Mesangial cell (primary cell): Measurements from ENCODE around the gene TMEM243. TPM values are rescaled to one million over a fixed set of nuclear protein-coding genes. Genes with fewer than 3 reads are reported as not detected.

Source experiments
- total RNA-seq: library from RNA; depleted of rRNA; stranded (reverse); fragments of >200 nt; gene quantifications from 2 replicates; pipeline ENCODE4 v1.2.3, GENCODE V29; 2015

Gene TMEM243
- 25.7 and 30.3 TPM in 2 replicates for total RNA-seq

DNA sequence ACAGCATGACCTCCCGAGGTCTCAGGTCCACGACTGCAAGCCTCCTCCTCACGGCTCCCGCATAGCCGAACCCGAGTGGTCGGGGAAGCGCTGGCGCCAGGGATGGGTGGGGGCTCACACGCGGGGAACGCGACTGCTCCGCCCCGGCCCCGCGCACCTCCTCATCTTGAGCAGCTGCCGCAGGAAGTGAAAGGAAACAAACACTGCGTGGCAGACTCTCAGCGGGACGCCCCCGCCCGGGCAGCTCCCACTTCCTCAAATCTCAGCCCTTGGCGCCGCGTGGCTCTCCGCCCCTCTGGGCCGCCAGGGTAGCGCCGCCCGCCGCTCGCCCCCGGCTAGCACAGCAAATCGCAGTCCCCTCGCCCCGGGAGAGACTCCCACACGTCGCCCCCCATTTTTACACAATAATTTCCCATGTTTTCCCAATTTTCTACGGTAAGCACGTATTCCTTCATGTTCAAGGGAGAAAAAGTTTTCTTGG, at the start of gene TMEM243:
Gene TMEM243, minus strand, starts transcription at position 188 of the 481 bp plus-strand sequence. CDS start 229 bp downstream, outside the sequence.

GRCh38 chr7:87152112-87152896, 67.2 kb downstream of the TMEM243 start, which contains the start of gene DMTF1:
Gene DMTF1 (plus strand): TSS chr7:87152453. CDS start chr7:87164942, 12,489 bp downstream.

Other genes starting within 250 kb of the TMEM243 start
- 2.3 and 3.9 TPM in 2 replicates for gene ELAPOR2, start 160.1 kb downstream of the TMEM243 start, total RNA-seq
- 15.7 and 18.7 TPM in 2 replicates for gene DMTF1, start 67.3 kb downstream of the TMEM243 start, total RNA-seq
- 2.0 and 4.4 TPM in 2 replicates for gene CROT, start 125.9 kb upstream of the TMEM243 start, total RNA-seq